Stimulated activated naive CD8-positive, alpha-beta T cell treated with anti-CD3 and anti-CD28 coated beads, Interleukin-15, amount 100 ng/mL, for 72 hours (primary cell): ENCODE data around the gene BPIFB6.
A peak's percentile ranks its signal among the peaks of the same experiment; 100 is the strongest.

ENCODE experiments used
- ATAC-seq: fragments of 150-1000 bp; cut with Tn5 transposase; 2 replicates; pipeline ENCODE4 v1.10.0; 2021; ENCODE audit warnings: mild to moderate bottlenecking, moderate library complexity
- DNase-seq, 2 donors: peaks; one replicate each; pipeline ENCODE4 v3.0.0; 2021 to 2022
- H3K27ac Mint-ChIP-seq, 2 donors: one replicate each; pipeline ENCODE4 v1.8.0; 2022; ENCODE audit warnings: mild to moderate bottlenecking in 2 of 2, mixed read lengths in 2 of 2, moderate library complexity in 2 of 2
- H3K27me3 Mint-ChIP-seq: one replicate; pipeline ENCODE4 v1.8.0; 2022; ENCODE audit warnings: mixed read lengths
- H3K4me1 Mint-ChIP-seq: one replicate; pipeline ENCODE4 v1.8.0; 2022; ENCODE audit warnings: mild to moderate bottlenecking, mixed read lengths
- H3K4me3 Mint-ChIP-seq, 2 donors: one replicate each; pipeline ENCODE4 v1.8.0; 2022; ENCODE audit warnings: mild to moderate bottlenecking in 2 of 2, mixed read lengths in 2 of 2, moderate library complexity in 1 of 2
- H3K9me3 Mint-ChIP-seq, 2 donors: one replicate each; pipeline ENCODE4 v1.8.0; 2022; ENCODE audit warnings: mixed read lengths in 2 of 2

Gene BPIFB6

GRCh38 chr20:33009214-33010132 is 22.0 kb upstream of the BPIFB6 start:
- no peak for DNase-seq
- Mint-ChIP-seq H3K27me3 (no peaks in the 10 kb centered on the region), H3K4me1 (peaks cover 6% of the 10 kb centered on the region), H3K4me3 (no peak overlapping the region), H3K27ac (no peak overlapping the region), H3K9me3 (peaks cover 5 to 7% of the 10 kb centered on the region in 2 donors)
- ATAC-seq = no peak

GRCh38 chr20:33010133-33010504 is 21.3 kb upstream of the BPIFB6 start:
- no peaks in the 10 kb centered on the region for H3K27me3 Mint-ChIP-seq
- ATAC-seq = no peak

GRCh38 chr20:33010674-33011449 is 20.6 kb upstream of the BPIFB6 start:
- H3K9me3 Mint-ChIP-seq = no peaks in the 10 kb centered on the region
- H3K4me3 Mint-ChIP-seq = no peak overlapping the region
- no peak overlapping the region for H3K27ac Mint-ChIP-seq
- no peaks in the 10 kb centered on the region for H3K27me3 Mint-ChIP-seq
- H3K4me1 Mint-ChIP-seq = no peaks in the 10 kb centered on the region
- ATAC-seq = no peak
- no peak for DNase-seq

More at GRCh38 chr20:33010133-33010504, 21.3 kb upstream of the BPIFB6 start:
- peaks cover 3 to 4% of the 10 kb centered on the region in 2 donors for H3K9me3 Mint-ChIP-seq
- no peak overlapping the region for H3K4me3 Mint-ChIP-seq
- H3K4me1 Mint-ChIP-seq = peaks cover 4% of the 10 kb centered on the region
- no peak for DNase-seq
- H3K27ac Mint-ChIP-seq = no peak overlapping the region

GRCh38 chr20:33012327-33013189 is 18.9 kb upstream of the BPIFB6 start:
- H3K27ac Mint-ChIP-seq = no peak overlapping the region
- H3K4me3 Mint-ChIP-seq = no peak overlapping the region
- DNase-seq = no peak
- no peaks in the 10 kb centered on the region for H3K9me3 Mint-ChIP-seq
- no peaks in the 10 kb centered on the region for H3K27me3 Mint-ChIP-seq
- H3K4me1 Mint-ChIP-seq = no peaks in the 10 kb centered on the region
- no peak for ATAC-seq

GRCh38 chr20:33013701-33014326 is 17.6 kb upstream of the BPIFB6 start:
- Mint-ChIP-seq H3K27me3 (no peaks in the 10 kb centered on the region), H3K4me3 (no peak overlapping the region), H3K27ac (no peak overlapping the region), H3K9me3 (no peaks in the 10 kb centered on the region), H3K4me1 (no peaks in the 10 kb centered on the region)
- ATAC-seq (no peak), DNase-seq (no peak)

- no peak for DNase-seq
- H3K27ac Mint-ChIP-seq = no peak overlapping the region
Measured at GRCh38 chr20:33014336-33015113, 16.9 kb upstream of the BPIFB6 start.

GRCh38 chr20:33015114-33015484 is 16.3 kb upstream of the BPIFB6 start:
- no peaks in the 10 kb centered on the region for H3K27me3 Mint-ChIP-seq
- no peak for DNase-seq
- H3K9me3 Mint-ChIP-seq = no peaks in the 10 kb centered on the region
- no peak overlapping the region for H3K4me3 Mint-ChIP-seq
- peak overlapping the region in 1 of 2 donors; percentile 4 for H3K27ac Mint-ChIP-seq
- ATAC-seq = no peak
- no peaks in the 10 kb centered on the region for H3K4me1 Mint-ChIP-seq

More at GRCh38 chr20:33014336-33015113, 16.9 kb upstream of the BPIFB6 start:
- ATAC-seq = no peak
- Mint-ChIP-seq H3K27me3 (no peaks in the 10 kb centered on the region), H3K9me3 (no peaks in the 10 kb centered on the region), H3K4me1 (no peaks in the 10 kb centered on the region), H3K4me3 (no peak overlapping the region)

GRCh38 chr20:33015700-33016580 is 15.5 kb upstream of the BPIFB6 start:
- DNase-seq = no peak
- Mint-ChIP-seq H3K4me1 (no peaks in the 10 kb centered on the region), H3K27me3 (no peaks in the 10 kb centered on the region), H3K27ac (peak overlapping the region in 1 of 2 donors; percentile 6), H3K4me3 (no peak overlapping the region), H3K9me3 (no peaks in the 10 kb centered on the region)
- ATAC-seq = no peak

GRCh38 chr20:33016581-33017109 is 14.8 kb upstream of the BPIFB6 start:
- Mint-ChIP-seq H3K27ac (peak overlapping the region in 1 of 2 donors; percentile 83), H3K9me3 (no peaks in the 10 kb centered on the region), H3K27me3 (no peaks in the 10 kb centered on the region), H3K4me1 (no peaks in the 10 kb centered on the region), H3K4me3 (no peak overlapping the region)
- ATAC-seq (no peak), DNase-seq (no peak)

GRCh38 chr20:33017542-33017941 is 13.9 kb upstream of the BPIFB6 start:
- H3K27me3 Mint-ChIP-seq = no peaks in the 10 kb centered on the region
- H3K27ac Mint-ChIP-seq = no peak overlapping the region
- H3K4me3 Mint-ChIP-seq = no peak overlapping the region
- no peak for DNase-seq
- H3K4me1 Mint-ChIP-seq = no peaks in the 10 kb centered on the region
- H3K9me3 Mint-ChIP-seq = no peaks in the 10 kb centered on the region
- no peak for ATAC-seq

GRCh38 chr20:33018169-33018931 is 13.1 kb upstream of the BPIFB6 start:
- H3K27ac Mint-ChIP-seq = no peak overlapping the region
- no peak for DNase-seq
- no peaks in the 10 kb centered on the region for H3K9me3 Mint-ChIP-seq
- no peak overlapping the region for H3K4me3 Mint-ChIP-seq
- no peaks in the 10 kb centered on the region for H3K27me3 Mint-ChIP-seq
- ATAC-seq = no peak
- H3K4me1 Mint-ChIP-seq = no peaks in the 10 kb centered on the region

GRCh38 chr20:33019465-33020277 is 11.8 kb upstream of the BPIFB6 start:
- Mint-ChIP-seq H3K9me3 (no peaks in the 10 kb centered on the region), H3K4me1 (no peaks in the 10 kb centered on the region), H3K4me3 (no peak overlapping the region), H3K27me3 (no peaks in the 10 kb centered on the region), H3K27ac (peak overlapping the region in 1 of 2 donors; percentile 14)
- no peak for DNase-seq
- no peak for ATAC-seq
